Measurements from ENCODE around the gene ST6GALNAC2.

ST6GALNAC2 gene

GRCh38 chr17:76547183-76547641, 38.4 kb downstream of the ST6GALNAC2 start:
- in situ Hi-C loops (cut with HindIII; ENCODE audit: low pct_ligation_motif_present, low sequenced_read_pairs), result no loop called here
- peak; percentile 76 for DNase-seq
- peak overlapping the region; percentile 83 for H3K27ac ChIP-seq
- H3K4me3 ChIP-seq (ENCODE audit: low read depth, low read length), result no peak overlapping the region
- TF ChIP-seq, protein P1, sequence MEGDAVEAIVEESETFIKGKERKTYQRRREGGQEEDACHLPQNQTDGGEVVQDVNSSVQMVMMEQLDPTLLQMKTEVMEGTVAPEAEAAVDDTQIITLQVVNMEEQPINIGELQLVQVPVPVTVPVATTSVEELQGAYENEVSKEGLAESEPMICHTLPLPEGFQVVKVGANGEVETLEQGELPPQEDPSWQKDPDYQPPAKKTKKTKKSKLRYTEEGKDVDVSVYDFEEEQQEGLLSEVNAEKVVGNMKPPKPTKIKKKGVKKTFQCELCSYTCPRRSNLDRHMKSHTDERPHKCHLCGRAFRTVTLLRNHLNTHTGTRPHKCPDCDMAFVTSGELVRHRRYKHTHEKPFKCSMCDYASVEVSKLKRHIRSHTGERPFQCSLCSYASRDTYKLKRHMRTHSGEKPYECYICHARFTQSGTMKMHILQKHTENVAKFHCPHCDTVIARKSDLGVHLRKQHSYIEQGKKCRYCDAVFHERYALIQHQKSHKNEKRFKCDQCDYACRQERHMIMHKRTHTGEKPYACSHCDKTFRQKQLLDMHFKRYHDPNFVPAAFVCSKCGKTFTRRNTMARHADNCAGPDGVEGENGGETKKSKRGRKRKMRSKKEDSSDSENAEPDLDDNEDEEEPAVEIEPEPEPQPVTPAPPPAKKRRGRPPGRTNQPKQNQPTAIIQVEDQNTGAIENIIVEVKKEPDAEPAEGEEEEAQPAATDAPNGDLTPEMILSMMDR (IDR thresholded peaks at IDR 0.05; ENCODE audit: low read depth, low read length, missing control alignments), result peak; percentile 79
- no peaks in the 10 kb centered on the region for H3K36me3 ChIP-seq (replicated peaks)
- no peaks in the 10 kb centered on the region for H3K27me3 ChIP-seq (replicated peaks)

DNA sequence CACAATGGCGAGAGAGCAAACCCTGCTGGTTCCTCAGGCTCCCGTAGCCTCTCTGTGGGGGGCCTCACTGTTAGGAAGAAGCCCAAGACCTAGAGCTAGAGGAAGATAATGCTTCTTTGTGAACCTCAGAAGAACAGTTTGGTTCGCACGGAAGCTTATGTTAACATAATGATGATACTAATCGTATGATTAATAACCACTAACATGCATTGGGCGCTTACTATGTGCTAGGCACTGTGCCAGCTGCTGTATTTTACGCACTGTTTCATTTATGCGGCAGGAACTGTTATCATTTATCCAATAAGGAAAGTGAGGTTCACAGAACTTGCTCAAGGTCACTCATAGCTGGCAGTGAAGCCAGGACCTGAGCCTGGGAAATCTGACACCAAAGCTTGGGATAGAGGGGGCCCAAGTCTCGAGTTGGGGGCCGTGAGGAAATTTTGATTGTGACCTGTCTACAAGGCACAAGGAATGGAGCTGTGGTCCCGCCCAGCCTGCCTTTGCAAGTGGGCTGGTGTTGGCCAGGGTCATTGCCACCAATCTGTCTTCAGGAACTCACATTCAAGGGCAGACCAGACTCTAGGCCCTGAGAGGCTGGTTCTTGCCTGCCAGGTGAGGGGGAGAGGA, 39.0 kb downstream of the ST6GALNAC2 start:
- H3K27me3 ChIP-seq (replicated peaks), result no peaks in the 10 kb centered on the region
- peak; percentile 98 for DNase-seq

DNA sequence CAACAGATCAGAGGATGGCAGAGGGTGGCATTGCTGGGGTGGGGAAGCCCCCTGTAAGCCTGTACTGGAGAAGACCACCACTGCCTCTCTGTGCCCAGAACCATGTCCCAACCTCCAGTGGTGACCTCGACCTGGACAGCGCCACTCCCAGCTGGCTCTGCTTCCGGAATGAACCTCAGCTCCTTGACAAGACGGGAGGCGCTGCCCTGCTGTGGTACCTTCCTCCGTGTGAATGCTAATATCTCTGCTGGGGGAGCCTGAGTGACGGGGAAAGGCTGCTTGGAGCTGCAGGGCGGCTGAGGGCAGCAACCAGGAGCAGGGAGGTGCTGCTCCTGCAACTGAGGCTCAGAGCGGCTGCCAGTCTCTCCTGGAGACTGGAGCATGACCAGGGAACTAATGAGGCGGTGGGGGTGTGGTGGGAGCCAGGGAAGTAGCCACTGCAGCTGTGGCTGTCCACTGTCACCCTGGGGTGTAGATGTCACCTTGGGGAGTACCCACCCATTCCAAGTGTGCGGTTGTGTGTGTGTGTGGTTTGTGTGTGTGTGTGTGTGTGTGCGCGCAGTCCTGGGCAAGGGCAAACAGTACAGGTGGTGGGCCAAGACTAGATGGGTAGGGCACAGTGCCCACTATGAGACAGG, 39.6 kb downstream of the ST6GALNAC2 start:
- no peak for DNase-seq
- no peaks in the 10 kb centered on the region for H3K27me3 ChIP-seq (replicated peaks)
- peak overlapping the region; percentile 59 for H3K27ac ChIP-seq
- no peak overlapping the region for H3K4me3 ChIP-seq (ENCODE audit: low read depth, low read length)
- TF ChIP-seq, protein P1 (IDR thresholded peaks at IDR 0.05; ENCODE audit: low read depth, low read length, missing control alignments), result no peak
- no peaks in the 10 kb centered on the region for H3K36me3 ChIP-seq (replicated peaks)
- in situ Hi-C loops (cut with HindIII; ENCODE audit: low pct_ligation_motif_present, low sequenced_read_pairs), result no loop called here

More for the DNA sequence above, 39.0 kb downstream of the ST6GALNAC2 start:
- TF ChIP-seq, protein P1 (IDR thresholded peaks at IDR 0.05; ENCODE audit: low read depth, low read length, missing control alignments), result no peak
- in situ Hi-C loops (cut with HindIII; ENCODE audit: low pct_ligation_motif_present, low sequenced_read_pairs), result no loop called here
- Histone ChIP-seq H3K36me3 (replicated peaks) (no peaks in the 10 kb centered on the region), H3K4me3 (ENCODE audit: low read depth, low read length) (no peak overlapping the region), H3K27ac (peak overlapping the region; percentile 83)

DNA sequence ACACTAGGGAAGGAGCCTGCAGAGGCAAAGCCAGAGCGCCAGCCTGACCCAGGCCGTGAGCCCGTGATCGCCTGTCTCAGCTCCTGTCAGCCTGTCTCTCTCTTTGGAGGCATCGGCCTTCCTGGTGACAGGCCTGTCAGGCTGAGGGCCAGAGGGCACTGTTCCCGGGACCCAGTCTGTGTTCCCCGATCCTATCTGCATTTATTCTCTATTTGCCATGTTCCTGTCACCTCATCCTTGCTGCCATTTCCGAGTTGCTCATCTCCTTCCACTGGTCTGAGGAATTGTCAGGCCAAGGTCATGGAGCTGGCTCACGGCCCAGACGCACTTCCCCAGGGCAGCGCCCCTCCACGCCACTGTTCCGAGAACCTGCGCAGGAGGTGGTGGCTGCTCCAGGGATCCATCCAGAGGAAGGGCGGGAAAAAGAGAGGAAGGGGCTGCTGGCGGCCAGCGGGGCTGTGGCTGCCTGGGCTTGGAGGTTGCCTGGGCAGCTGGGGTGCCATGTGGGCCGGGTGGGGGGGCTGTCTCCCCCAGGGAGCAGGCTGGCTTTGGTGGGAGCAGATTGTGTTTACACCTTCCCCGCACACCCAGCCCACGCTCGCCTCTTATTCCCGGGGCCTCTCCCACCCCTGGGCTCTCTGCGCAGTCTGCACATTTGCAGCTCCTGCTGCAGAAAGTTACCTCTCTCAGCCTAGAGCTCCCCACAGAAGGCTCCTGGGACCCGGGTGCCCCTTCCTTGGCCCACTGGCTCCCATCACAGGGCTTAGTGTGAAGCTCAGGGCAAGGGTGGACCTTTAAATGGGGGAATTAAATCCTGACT, 40.9 kb downstream of the ST6GALNAC2 start:
- Histone ChIP-seq H3K27ac (no peak overlapping the region), H3K27me3 (replicated peaks) (no peaks in the 10 kb centered on the region), H3K4me3 (ENCODE audit: low read depth, low read length) (no peak overlapping the region), H3K36me3 (replicated peaks) (no peaks in the 10 kb centered on the region)
- in situ Hi-C loops (cut with HindIII; ENCODE audit: low pct_ligation_motif_present, low sequenced_read_pairs), result no loop called here
- TF ChIP-seq, protein P1 (IDR thresholded peaks at IDR 0.05; ENCODE audit: low read depth, low read length, missing control alignments), result no peak
- no peak for DNase-seq

DNA sequence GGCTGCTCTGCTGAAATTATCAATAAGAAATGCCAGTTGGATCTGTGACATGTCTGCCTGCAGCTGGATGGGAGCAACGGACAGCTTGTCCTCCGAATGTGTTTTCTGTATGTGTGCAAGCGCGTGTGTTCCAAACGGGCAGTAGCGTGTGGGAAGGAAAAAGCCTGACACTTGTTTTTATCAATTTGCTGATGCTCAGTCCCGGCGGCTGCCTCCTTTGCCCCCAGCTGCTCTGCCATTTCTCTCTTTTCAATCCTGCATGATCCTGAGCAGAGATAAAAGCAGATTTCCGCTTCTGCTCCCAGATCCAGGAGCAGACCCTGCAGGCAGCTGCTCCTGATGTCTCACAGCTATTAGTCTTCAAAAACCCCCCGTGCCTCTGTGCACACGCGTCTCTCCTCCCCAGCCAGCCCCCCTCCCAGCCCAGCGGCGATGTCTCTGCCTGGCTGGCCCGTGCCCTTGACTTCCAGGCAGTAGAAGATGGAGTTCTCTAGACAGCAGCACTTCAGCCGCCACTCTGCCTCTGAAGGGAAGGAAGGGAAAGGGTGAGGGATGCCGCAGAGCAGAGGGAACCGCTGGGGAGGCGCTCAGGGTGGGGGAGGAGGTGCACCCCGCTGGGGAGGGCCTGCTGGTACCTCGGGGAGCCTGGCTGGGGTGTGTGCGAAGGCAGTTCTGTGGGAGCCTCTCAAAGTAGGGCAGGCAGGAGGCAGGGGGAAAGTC, 41.7 kb downstream of the ST6GALNAC2 start:
- in situ Hi-C loops (cut with HindIII; ENCODE audit: low pct_ligation_motif_present, low sequenced_read_pairs), result no loop called here
- no peak overlapping the region for H3K4me3 ChIP-seq (ENCODE audit: low read depth, low read length)
- no peaks in the 10 kb centered on the region for H3K36me3 ChIP-seq (replicated peaks)
- no peaks in the 10 kb centered on the region for H3K27me3 ChIP-seq (replicated peaks)
- H3K27ac ChIP-seq, result no peak overlapping the region
- DNase-seq, result no peak
- TF ChIP-seq, protein P1 (IDR thresholded peaks at IDR 0.05; ENCODE audit: low read depth, low read length, missing control alignments), result no peak

Measured in brain microvascular endothelial cell (primary cell).